CD4-positive, alpha-beta T cell treated with Interleukin-1 beta for 1 hour (primary cell): ENCODE results near the gene RAB11FIP5.
"Not testable (repeated sequence)": the region's sequence is repeated elsewhere in the genome, so short reads cannot be mapped to it uniquely, and the experiment has no call there.

Experiments
- DNase-seq, 2 donors: peaks; one replicate each; pipeline ENCODE4 v3.0.0-alpha.2; 2020 to 2022

RAB11FIP5 gene

DNA sequence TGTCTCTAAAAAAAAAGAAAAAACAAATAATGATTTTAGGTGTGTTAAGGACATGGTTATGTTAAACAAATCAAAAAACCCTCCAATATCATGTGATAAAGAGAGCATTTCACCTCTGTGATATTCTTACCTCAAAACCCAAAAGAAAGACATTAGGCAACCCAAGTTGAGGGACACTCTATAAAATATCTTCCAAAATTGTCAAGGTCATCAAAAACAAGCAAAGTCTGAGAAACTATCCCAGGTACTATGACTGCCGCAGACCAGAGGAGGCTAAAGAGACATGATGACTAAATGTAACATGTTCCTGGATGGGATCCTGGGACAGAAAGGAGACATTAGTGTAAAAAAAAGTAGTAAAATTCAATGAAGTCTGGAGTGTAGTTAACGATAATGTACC lies 45.7 kb downstream of the RAB11FIP5 start:
- no peak for DNase-seq

DNA sequence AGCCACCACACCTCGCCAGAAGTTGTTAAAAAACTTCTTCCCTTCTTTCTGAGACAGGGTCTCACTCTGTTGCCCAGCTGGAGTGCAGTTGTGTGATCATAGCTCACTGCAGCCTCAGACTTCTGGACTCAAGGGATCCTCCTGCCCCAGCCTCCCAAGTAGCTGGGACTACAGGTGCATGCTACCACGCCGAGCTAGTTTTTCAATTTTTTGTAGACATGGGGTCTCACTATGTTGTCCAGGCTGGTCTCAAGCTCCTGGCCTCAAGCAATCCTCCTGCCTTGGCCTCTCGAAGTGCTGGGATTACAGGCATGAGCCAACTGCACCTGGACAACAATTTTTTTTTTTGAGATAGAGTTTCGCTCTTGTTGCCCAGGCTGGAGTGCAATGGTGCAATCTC lies 47.7 kb downstream of the RAB11FIP5 start:
- not testable (repeated sequence) for DNase-seq

- DNase-seq, result no peak
Observed at GRCh38 chr2:73063909-73064875, 48.6 kb downstream of the RAB11FIP5 start.

- DNase-seq, result no peak
Observed at GRCh38 chr2:73063472-73063871, 49.3 kb downstream of the RAB11FIP5 start.

- no peak for DNase-seq
Observed at GRCh38 chr2:73059106-73059505, 53.6 kb downstream of the RAB11FIP5 start.

DNA sequence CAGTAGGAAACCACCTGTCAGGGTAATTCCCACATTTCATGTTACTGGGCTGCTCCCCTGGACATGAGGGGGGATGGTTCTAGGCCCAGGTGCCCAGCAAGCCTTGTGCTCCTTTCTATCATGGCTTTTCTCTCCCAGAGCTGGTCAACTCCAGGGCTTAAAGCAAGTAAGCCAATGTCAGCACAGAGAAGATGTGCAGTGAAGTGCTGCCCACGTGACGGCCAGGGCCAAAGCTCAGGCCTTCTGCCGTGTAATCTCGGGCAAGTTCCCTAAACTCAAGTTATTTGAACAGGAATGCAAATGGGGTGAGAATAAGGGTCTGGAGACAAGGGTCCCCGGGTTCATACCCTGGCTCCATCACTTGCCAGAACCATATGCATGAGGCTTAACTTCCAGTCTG lies 57.8 kb downstream of the RAB11FIP5 start:
- no peak for DNase-seq

DNA sequence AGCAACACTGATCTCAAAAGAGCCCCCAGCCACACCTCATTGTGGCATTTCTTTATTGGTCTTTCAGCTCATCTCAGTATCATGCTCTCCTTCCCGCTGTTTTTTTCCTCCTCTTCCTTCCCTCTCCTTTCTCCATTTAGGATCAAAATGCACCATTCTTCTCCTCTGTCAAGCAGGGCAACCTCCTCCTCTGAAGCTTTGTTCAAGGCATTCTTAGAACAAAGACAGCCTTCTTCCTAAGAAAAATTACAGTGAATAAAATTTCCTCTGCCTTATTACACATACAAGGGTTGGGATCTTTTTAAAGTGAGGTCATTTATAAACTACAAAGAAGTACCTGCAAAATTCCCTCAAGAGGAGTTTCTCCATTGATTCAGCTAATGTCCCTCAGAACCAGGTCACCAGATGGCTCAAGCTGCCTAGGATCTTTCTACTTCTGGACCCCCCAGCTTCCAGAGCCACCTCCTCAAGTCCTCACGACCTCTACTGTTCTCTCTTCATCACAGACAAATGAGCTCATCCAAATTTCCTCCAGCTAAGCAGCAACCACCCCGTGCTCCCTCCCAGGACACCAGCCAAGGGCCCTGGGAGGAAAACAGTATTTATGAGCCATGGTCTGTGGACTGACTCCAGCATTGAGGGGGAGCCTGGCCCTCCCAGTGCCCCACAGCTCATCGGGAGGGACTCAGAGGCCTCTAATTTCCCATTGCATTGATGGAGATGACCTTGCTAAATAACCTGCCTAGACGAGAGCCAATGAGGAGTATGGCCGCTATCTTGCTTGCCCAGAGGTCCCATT lies 59.2 kb downstream of the RAB11FIP5 start:
- no peak for DNase-seq

GRCh38 chr2:73050121-73050545 lies 62.6 kb downstream of the RAB11FIP5 start:
- no peak for DNase-seq

DNA sequence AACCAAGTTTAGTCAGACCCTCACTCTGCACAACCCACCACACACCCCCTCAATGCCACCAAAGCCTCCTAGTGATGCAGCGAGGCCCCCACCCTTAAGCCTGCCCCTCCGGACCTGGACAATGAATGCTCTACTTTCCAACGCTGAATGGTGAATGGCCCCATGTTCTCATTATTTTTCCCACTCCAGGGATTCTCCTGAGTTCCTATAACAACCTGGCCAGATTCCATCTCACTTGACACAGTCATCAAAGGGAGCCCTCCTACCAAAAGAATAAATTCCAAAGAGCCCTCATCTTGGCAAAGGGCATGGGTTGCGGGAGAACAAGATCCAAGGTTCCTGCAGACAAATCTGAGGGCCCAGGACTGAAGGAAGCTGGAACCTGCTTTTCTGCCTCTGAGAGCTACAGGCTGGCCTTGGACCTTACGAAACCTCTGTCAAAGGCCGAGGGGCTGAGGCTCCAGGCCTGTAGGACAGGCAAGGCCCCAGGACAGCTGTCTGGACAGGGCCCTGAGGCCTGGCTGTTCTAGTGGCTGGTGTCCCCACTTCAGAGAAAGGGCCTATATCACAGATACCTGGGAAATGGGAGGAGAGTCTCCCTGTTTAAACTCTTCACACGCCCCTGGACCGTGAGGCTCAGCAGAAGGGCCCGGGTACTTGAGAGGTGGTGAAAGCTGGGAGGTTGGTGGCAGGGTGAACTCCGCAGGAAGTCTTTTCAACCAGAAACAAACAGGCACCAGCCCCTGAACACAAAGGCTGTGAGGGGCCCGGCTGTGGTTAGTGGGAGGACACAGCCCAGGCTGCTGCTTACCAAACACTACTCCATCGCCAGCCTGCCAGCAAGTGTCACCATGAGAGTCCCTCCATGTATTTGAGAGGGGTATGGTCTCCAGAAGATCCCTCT lies 68.6 kb downstream of the RAB11FIP5 start:
- DNase-seq, result no peak

DNA sequence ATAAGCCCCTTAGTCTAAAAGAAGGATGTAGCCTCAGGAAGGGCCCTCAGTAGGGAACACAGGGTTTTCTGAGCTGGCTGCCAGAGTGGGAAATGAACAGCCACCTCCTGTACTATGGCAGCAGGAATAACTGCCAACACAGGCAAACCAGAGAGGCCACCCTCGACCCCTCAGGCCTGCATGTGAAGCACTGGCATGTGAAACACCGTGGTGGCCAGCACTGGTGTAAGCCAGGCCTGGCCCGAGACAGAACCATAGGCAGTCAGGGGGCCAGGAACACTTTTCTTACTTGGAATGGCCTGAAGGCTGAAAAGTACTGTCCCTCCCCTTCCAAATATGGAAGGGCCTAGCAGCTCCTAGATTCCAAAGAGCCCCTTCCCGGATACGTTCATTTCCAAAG lies 69.5 kb downstream of the RAB11FIP5 start:
- DNase-seq, result no peak

- DNase-seq, result no peak
Observed at GRCh38 chr2:73037947-73038585, 74.7 kb downstream of the RAB11FIP5 start.

- no peak for DNase-seq
Observed at GRCh38 chr2:73036766-73037165, 76.0 kb downstream of the RAB11FIP5 start.

DNA sequence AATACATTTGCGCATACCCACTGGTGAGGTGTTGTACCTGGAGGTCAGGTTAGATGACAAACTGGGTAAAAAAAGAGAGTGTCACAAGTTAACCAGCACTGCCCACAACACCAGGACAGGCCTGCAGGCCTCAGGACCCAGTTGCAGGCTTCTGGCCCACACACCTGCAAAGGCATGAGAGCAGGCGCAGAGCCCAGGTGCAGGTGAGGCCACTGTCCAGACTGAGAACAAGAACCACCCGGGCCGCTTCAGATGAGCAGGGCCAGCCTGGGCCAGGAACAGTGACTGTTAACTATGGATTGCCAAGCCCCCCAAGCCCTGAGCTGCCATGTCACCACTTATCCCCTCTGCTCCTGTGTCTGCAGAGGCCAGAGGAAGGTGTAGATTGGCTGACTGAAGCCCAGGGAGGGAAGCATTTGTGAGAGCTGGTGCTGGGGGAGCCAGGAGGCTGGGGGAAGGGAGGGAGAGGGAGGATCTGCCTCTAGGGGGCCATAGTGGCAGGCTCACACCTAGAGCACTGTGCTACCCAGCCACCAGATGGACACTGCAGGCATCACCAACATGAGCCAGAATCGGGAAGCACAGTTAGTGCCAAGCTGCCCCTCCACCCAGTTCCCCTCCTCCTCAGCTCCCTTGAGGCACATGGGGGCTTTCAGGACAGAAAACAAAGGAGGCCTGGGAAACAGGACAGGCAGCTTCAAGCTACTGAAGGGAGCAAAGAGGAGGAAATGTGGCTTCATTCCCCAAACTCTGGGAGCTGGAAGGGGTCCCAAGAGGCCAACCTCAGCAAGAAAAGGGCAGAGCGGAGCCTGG lies 76.6 kb downstream of the RAB11FIP5 start:
- no peak for DNase-seq

- DNase-seq, result peak in 1 of 2 donors; percentile 35
Observed at GRCh38 chr2:73034661-73035375, 77.9 kb downstream of the RAB11FIP5 start.

GRCh38 chr2:73033766-73034381 lies 78.9 kb downstream of the RAB11FIP5 start:
- no peak for DNase-seq

DNA sequence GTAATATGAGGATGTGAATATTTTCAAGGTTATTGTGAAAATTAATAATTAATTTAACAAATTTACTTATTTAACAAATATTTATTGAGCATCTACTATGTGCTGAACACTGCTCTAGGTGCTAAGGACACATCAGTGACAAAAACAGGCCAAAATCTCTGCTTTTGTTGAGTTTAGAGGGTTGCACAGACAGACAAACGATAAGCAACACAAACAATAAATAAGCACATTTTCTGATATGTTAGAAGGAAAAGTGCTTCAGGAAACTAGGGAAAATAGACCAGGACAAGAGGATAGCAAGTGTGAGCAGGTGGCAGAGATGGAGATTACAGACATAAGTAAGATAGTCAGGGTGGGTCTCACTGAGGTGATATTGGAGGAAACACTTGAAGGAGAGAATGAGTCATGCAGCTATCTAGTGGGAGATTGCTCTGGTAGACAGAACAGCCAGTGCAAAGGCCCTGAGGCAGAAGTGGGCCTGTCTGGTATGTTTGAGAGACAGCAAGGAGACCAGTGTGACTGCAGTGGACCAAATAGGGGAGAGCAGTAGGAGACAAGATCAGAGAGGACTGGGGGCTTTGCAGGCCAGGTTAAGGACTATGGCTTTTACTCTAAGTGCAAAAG lies 79.5 kb downstream of the RAB11FIP5 start:
- no peak for DNase-seq

GRCh38 chr2:73032702-73033097 lies 80.0 kb downstream of the RAB11FIP5 start:
- no peak for DNase-seq

- no peak for DNase-seq
Observed at GRCh38 chr2:73031725-73032701, 80.7 kb downstream of the RAB11FIP5 start.
